Measurements from ENCODE around the gene VCX3A.
"Not testable (repeated sequence)": the region's sequence is repeated elsewhere in the genome, so short reads cannot be mapped to it uniquely, and the experiment has no call there.

Gene VCX3A

DNA sequence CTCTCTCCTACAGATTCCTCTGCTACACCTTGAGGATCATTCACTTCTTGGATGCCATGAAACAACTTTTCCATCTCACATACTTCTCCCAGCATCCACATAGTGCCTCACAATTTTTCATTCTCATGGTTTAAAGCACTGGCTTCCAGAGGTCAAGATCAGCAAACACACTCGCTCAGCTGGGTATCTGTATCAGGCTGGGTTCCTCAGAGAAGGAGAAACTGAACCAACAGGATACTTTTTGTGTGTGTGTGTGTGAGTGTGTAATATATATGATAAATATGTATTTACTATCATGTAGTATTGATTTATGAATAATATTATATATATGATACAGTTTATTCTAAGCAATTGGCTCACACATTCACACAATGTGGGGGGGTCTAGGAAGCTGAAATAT lies at the start of gene VCX3A:
Gene VCX3A, minus strand, starts transcription at position 101 of the 400 bp plus-strand sequence. CDS start 621 bp downstream, outside the sequence.
- DNase-seq = not testable (repeated sequence)

DNA sequence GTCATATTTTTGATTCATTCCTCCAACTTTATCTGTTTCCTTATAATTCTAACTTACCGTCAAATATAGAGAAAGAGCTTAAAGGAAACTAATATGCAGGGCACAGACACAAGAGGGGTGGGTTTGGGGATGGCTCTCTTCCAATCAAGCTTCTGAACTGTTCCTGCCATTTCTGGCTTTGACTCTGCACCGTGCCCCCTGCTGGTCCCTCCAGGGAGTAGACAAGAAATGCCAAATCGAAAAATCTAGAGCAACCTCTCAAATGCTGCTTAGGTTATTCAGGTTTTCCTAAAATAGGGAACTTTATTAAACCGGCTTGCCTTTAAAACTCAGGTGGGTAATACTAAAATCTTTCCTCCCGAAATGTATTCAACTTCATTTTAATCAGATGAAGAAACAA lies 39.8 kb upstream of the VCX3A start:
- no peak for DNase-seq

DNA sequence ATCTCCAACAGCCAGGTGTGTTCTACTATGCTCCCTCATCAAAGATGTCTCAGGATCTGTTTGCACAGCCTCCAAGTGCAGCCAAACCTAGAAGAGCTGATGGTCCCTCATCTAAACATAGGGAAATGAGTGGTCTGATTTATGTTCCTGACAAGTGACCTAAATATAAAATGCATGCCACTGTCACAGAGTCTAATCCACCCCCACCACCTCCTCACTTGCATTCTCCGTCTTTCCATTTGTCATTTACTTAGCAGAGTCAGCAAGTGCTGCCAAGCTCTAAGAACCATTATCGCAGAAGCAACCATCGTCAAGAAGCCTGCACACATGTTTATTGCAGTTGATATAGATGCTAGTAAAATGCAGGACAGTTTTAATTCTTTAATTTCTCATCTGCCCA lies 33.1 kb upstream of the VCX3A start:
- no peak for DNase-seq

DNA sequence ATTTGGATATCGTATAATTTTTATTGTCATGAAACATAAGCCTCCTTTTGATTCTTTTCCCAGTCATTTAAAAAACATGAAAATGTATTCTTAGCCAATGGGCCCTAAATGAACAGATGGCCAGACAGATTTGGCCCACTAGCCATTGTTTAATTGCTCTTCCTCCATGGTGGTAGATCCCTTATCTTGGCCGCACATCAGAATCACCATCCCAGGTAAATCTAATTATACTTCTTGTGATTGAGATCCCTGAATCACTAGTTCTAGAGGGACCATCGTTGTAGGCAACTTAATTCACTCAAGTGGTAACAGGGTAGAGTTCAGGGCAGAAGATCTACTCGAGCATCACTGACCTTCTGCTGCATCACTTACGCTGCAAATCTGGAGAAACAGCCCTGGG lies 24.1 kb upstream of the VCX3A start:
- DNase-seq = no peak

DNA sequence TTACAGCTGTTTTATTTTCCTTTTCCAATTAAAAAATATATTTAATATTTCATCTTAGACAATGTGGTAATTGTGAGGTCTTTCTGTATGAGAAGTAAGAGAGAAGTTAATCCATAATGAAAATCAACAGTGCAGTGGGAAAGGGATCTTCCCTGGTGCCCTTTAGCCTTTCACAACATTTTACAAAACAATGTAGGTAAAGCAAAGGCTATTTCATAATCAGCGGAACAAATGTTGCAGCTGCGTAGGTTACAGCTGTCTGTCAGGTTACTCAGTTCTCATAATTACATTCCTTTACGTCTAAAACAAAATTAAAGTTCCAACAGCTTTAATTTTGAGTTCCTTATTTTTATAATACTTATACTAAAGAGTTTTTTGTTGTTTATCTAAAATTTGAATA lies 22.8 kb upstream of the VCX3A start:
- no peak for DNase-seq

DNA sequence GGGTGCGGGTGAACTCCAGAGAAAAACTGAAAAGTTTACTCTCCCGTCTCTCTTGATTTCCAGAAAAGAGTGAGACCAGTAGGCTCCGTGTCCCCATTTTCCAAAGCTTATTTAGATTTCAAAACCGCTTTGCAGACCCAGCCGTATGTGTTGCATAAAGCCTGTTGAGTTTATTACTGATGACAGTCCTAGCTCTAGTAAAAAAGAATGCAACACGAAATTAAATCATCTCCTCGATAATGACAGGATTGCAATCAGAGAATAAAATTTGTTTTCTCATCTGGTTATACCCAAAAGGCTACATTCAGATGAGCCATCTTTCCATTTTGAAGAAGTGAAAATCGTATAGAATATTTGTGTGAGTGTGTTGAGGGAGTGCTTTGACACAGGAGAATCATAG lies 16.1 kb upstream of the VCX3A start:
- no peak for DNase-seq

DNA sequence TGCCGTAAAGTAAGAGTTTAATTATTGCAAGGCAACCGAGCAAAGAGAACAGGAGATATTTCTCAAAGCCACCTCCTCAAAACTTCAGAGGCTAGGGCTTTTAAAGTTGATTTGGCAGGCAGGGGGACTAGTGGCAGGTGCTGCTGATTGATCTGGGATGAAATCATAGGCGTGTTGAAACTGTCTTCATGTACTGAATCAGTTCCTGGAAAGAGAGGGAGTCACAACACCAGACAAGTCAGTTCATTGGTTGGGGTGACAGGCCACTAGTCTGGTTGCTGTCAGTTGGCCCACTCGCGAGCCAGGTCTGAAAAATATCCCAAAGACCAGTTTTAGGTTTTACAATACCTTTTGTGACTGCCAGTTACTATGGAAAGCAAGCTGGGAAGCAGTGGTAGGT lies 10.8 kb upstream of the VCX3A start:
- DNase-seq = no peak

DNA sequence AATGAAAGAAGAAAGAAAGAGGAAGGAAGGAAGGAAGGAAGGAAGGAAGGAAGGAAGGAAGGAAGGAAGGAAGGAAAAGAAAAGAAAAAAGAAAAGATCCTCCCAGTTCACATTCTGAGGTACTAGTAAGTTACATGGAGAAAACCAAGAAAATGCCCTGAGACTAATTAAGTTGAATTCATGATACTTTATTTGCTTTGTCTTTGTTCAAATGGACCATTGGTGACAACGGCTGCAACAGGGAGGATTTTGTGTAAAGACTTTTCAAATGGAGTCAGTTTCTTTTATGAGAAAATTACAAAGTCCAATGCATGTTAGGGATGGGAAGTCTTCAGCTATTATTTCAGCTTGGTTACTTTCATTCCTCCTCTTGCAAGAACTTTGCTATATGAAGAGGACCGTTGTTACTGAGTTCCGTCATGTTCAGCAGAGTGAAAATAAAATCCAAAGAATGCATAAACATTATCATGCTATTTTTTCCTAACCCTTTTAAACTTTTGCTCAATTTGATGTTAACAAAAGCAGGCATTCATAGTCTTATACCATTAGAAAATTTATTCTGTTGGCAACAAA lies 8.3 kb downstream of the VCX3A start:
- DNase-seq = no peak

DNA sequence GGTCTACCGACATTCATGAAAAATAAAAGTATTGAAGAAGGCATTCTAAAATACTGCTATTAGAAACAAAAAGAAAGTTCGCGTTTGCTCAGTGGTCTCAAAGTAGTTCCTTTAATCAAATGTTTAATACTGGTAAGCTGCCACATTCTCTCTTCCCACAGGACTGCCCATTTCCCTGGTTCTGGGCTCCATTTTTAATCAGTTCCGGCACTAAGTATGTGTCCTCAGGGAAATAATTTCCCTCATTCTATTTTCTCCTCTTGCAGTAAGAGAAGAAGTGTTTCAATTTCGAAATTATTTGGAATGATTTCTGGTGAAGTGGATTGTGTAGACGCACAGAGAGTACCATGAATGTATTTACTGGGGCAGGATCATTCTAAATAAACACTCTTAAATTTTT lies 17.5 kb downstream of the VCX3A start:
- DNase-seq = no peak

DNA sequence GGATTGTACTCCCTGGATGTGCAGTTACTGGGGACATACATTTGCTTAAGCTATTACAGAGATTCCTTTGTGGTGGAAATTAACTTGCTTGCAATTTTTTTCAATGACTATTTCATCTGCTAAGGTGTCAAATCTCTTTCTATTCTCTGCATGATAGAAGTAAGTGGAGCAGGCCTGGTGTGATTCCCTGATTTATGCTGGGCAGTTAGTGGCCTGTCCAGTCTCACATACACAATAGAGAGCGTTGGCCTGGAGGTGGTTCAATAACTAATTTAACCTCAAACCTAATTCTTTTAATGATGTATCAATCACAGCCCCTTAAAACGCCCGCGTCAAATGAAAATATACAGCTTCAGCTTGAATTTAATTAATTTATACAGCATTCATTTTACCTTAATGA lies 28.5 kb downstream of the VCX3A start:
- no peak for DNase-seq

DNA sequence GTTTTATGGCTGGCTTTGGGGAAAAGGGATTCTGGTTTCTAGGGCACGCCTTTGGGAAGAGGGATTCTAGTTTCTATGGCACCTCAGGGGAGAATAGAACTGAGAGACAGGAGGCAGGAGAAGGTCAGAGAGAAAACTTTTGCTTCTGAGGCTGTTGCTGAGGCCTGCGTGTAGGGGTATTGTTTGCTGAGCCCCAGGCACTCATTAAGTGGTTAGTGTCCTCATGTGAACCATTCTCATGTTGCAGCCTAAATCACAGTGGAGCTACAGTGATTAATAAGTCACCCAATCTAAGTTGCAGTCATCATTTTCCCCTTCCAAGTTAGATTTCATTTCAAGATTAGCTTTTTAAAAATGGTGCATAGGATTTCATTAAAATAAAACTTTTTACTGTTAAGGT lies 29.0 kb downstream of the VCX3A start:
- DNase-seq = no peak

DNA sequence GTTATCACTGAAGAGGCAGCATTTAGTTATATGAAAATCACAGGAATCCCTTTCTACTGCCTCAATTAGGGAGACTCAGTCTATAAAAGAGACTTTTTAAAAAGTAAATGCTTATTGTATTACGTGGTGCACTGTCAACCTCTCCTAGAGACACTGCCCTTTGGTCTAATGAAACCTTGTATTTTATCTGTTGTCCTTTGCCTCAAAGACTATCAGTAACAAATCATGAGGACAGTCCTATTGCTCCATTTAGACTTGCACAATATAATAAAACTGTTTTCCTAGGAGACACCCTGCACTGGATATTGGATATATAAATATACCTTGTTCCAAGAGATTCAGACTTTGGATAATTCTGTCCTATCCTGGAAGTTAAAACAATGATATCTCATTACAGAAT lies 34.2 kb downstream of the VCX3A start:
- no peak for DNase-seq

DNA sequence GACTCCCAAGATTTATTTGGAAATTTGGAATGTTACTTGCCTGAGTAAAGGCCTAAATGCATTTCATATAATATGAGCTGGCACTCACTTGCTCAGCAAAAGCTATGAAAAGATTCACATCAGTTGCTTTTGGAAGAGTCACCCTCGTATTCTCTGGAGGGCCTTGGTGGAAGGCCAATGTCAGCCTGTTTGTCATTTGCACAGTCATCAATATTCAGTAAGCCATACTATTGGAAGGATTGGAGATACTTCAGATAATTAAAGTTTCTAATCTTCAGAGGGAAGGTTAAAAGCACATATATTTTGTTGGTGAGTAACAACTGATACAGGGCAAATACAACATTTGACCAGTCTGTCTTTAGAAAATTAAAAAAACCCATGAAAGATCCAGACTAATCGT lies 36.6 kb downstream of the VCX3A start:
- DNase-seq = no peak
